GM23338 (cell line): Measurements from ENCODE around the gene PGR. TPM values are rescaled to one million over a fixed set of nuclear protein-coding genes. Genes with fewer than 3 reads are reported as not detected.
A peak's percentile ranks its signal among the peaks of the same experiment; 100 is the strongest.

Experiments
- ATAC-seq: fragments of 200-7000 bp; cut with Tn5 transposase; 3 replicates; pipeline ENCODE4 v1.9.1; 2020
- DNase-seq: peaks from one replicate; pipeline ENCODE4 v3.0.0-alpha.2; 2015; ENCODE audit warnings: low spot score
- H2AFZ ChIP-seq: fragments of 200-600 bp; sonication (generic); 2 replicates; pipeline ENCODE4 v1.8.0; 2016; ENCODE audit warnings: antibody characterized with exemption, mild to moderate bottlenecking, moderate library complexity
- H3F3A ChIP-seq: fragments of 200-600 bp; sonication (generic); replicated peaks from 2 replicates; pipeline ENCODE4 v1.8.0; 2017; ENCODE audit warnings: antibody characterized with exemption, mixed run types, low read depth
- H3K27ac ChIP-seq: fragments of 200-600 bp; sonication (generic); 2 replicates; pipeline ENCODE4 v1.6.1; 2016; ENCODE audit warnings: low read depth
- H3K27me3 ChIP-seq: fragments of 200-600 bp; sonication (generic); 2 replicates; pipeline ENCODE4 v1.8.0; 2016; ENCODE audit warnings: mild to moderate bottlenecking, mixed run types, moderate library complexity; ENCODE audit not compliant: insufficient read depth
- H3K36me3 ChIP-seq: fragments of 200-600 bp; sonication (generic); 2 replicates; pipeline ENCODE4 v1.8.0; 2016; ENCODE audit warnings: mild to moderate bottlenecking; ENCODE audit not compliant: insufficient read depth
- H3K4me1 ChIP-seq: fragments of 200-600 bp; sonication (generic); 2 replicates; pipeline ENCODE4 v1.8.0; 2016; ENCODE audit warnings: mild to moderate bottlenecking, moderate library complexity; ENCODE audit not compliant: insufficient read depth
- H3K4me2 ChIP-seq: fragments of 200-600 bp; sonication (generic); 2 replicates; pipeline ENCODE4 v1.7.1; 2017; ENCODE audit warnings: mixed run types
- H3K4me3 ChIP-seq: fragments of 200-600 bp; sonication (generic); 2 replicates; pipeline ENCODE4 v1.6.1; 2016; ENCODE audit warnings: mixed run types
- H3K79me2 ChIP-seq: fragments of 200-600 bp; sonication (generic); replicated peaks from 2 replicates; pipeline ENCODE4 v1.8.0; 2017; ENCODE audit warnings: mild to moderate bottlenecking; ENCODE audit not compliant: insufficient read depth
- H3K9me2 ChIP-seq: fragments of 200-600 bp; sonication (generic); 2 replicates; pipeline ENCODE4 v1.8.0; 2017; ENCODE audit not compliant: insufficient read depth
- H4K20me1 ChIP-seq: fragments of 200-600 bp; sonication (generic); replicated peaks from 2 replicates; pipeline ENCODE4 v1.8.0; 2017; ENCODE audit warnings: mild to moderate bottlenecking; ENCODE audit not compliant: insufficient read depth
- H3K27ac Mint-ChIP-seq: 2 replicates; pipeline ENCODE4 v1.8.0; 2020; ENCODE audit warnings: inconsistent platforms, mild to moderate bottlenecking, moderate library complexity, mixed read lengths
- H3K27me3 Mint-ChIP-seq: 3 replicates; pipeline ENCODE4 v1.8.0; 2022; ENCODE audit warnings: low read depth, mild to moderate bottlenecking, moderate library complexity, mixed read lengths, inconsistent platforms; ENCODE audit not compliant: insufficient read depth, poor library complexity
- H3K36me3 Mint-ChIP-seq: 3 replicates; pipeline ENCODE4 v1.8.0; 2021; ENCODE audit warnings: low read depth, mild to moderate bottlenecking, inconsistent platforms, moderate library complexity, mixed read lengths
- H3K4me1 Mint-ChIP-seq: 3 replicates; pipeline ENCODE4 v1.8.0; 2020; ENCODE audit warnings: mild to moderate bottlenecking, inconsistent platforms, mixed read lengths
- H3K4me3 Mint-ChIP-seq: 3 replicates; pipeline ENCODE4 v1.8.0; 2021; ENCODE audit warnings: moderate library complexity, mild to moderate bottlenecking, inconsistent platforms, mixed read lengths
- H3K9me3 Mint-ChIP-seq: 3 replicates; pipeline ENCODE4 v1.8.0; 2020; ENCODE audit warnings: moderate library complexity, mild to moderate bottlenecking, inconsistent platforms, mixed read lengths
- CREB1 ChIP-seq: fragments of 250-450 bp; sonication (Bioruptor Pico); IDR thresholded peaks from 2 replicates; pipeline ENCODE4 v1.5.0; 2020; ENCODE audit warnings: low read depth, mild to moderate bottlenecking, moderate library complexity
- CTCF ChIP-seq, 2 experiments: fragments of 200-600 bp in 1 of 2; sonication (generic) in 1 of 2; conservative IDR thresholded peaks; 2 replicates each; pipeline versions ENCODE4 v1.5.1 to v1.6.1; 2016 to 2017; ENCODE audit warnings: antibody characterized with exemption in 2 of 2, low read depth in 2 of 2, mild to moderate bottlenecking in 2 of 2, moderate library complexity in 1 of 2
- NANOG ChIP-seq: IDR thresholded peaks from 2 replicates; pipeline ENCODE4 v1.6.1; 2016; ENCODE audit warnings: antibody characterized with exemption, borderline replicate concordance
- ZNF462 ChIP-seq: fragments of 250-450 bp; sonication (Bioruptor Pico); IDR thresholded peaks from 2 replicates; pipeline ENCODE4 v1.5.0; 2020; ENCODE audit warnings: mild to moderate bottlenecking, moderate library complexity
- polyA plus RNA-seq: library from polyadenylated mRNA; unstranded; fragments of >200 nt; fragmentation: Nextera tagmentation; extraction: Ambion mirVana; gene quantifications from 2 replicates; pipeline ENCODE4 v1.2.1, GENCODE V29; 2016
- total RNA-seq: library from RNA; depleted of rRNA; stranded (reverse); fragments of >200 nt; shearing (Covaris generic); gene quantifications from 2 replicates; pipeline ENCODE4 v1.2.3, GENCODE V29; 2014

PGR gene
- total and polyA plus RNA-seq, 2 experiments from 2014 or later = 0.07 to 0.11 TPM

GRCh38 chr11:101083335-101083734 lies 46.3 kb downstream of the PGR start:
- Histone ChIP-seq H2AFZ (no peak overlapping the region), H4K20me1 (no peaks in the 10 kb centered on the region), H3K4me3 (no peak overlapping the region), H3K79me2 (no peaks in the 10 kb centered on the region), H3K9me2 (peaks cover 8% of the 10 kb centered on the region; the same call in 1 of the 2 replicates), H3K27me3 (no peaks in the 10 kb centered on the region), H3K4me2 (peak overlapping the region; percentile 48; the same call in 1 of the 2 replicates), H3K27ac (no peak overlapping the region), H3F3A (no peaks in the 10 kb centered on the region), H3K36me3 (no peaks in the 10 kb centered on the region), H3K4me1 (no peaks in the 10 kb centered on the region; the same call in 1 of the 2 replicates)
- DNase-seq (peak; percentile 34), ATAC-seq (peak; percentile 53)
- Mint-ChIP-seq H3K27ac (no peak overlapping the region), H3K9me3 (peaks cover 46% of the 10 kb centered on the region), H3K27me3 (peaks cover 5% of the 10 kb centered on the region), H3K4me1 (peaks cover 14% of the 10 kb centered on the region), H3K4me3 (no peak overlapping the region), H3K36me3 (peaks cover 33% of the 10 kb centered on the region)
- TF ChIP-seq CTCF (conservative IDR thresholded peaks at IDR 0.05; ENCODE audit: low read depth in 2 of 2) (peak; percentile 42 to 49), CREB1 (CRISPR knock-in tag) (no peak)

GRCh38 chr11:101082813-101083212 lies 46.8 kb downstream of the PGR start:
- no peak for TF ChIP-seq NANOG
- no peak for TF ChIP-seq CREB1 (CRISPR knock-in tag)
- peak; percentile 38; the same call in 1 of the 2 replicates for TF ChIP-seq ZNF462
- peaks cover 8% of the 10 kb centered on the region; the same call in 1 of the 2 replicates for H3K9me2 ChIP-seq
- Mint-ChIP-seq H3K36me3 (peaks cover 33% of the 10 kb centered on the region), H3K27ac (no peak overlapping the region), H3K4me3 (no peak overlapping the region), H3K9me3 (peaks cover 46% of the 10 kb centered on the region), H3K27me3 (peaks cover 5% of the 10 kb centered on the region), H3K4me1 (peaks cover 14% of the 10 kb centered on the region)
- H2AFZ ChIP-seq = no peak overlapping the region
- H3K27me3 ChIP-seq = no peaks in the 10 kb centered on the region
- H3K4me3 ChIP-seq = no peak overlapping the region
- ATAC-seq (peak; percentile 62), DNase-seq (peak; percentile 30)
- no peaks in the 10 kb centered on the region; the same call in 1 of the 2 replicates for H3K4me1 ChIP-seq
- H3F3A ChIP-seq = no peaks in the 10 kb centered on the region
- H4K20me1 ChIP-seq = no peaks in the 10 kb centered on the region
- H3K79me2 ChIP-seq = no peaks in the 10 kb centered on the region
- H3K4me2 ChIP-seq = peak overlapping the region; percentile 48; the same call in 1 of the 2 replicates
- H3K27ac ChIP-seq = no peak overlapping the region
- H3K36me3 ChIP-seq = no peaks in the 10 kb centered on the region
